ENCODE results near the gene NDUFA6.

The NDUFA6 gene

GRCh38 chr22:42070517-42071422, 19.8 kb downstream of the NDUFA6 start, which contains the start of gene NAGA:
TSS of gene NAGA (minus strand) at chr22:42070812. CDS start at chr22:42070297, 515 bp downstream.
- DNase-seq (ENCODE audit: low read depth): peak; percentile 94

GRCh38 chr22:42069801-42070516, 20.6 kb downstream of the NDUFA6 start:
- no peak for DNase-seq (ENCODE audit: low read depth)

GRCh38 chr22:42068291-42068690, 22.3 kb downstream of the NDUFA6 start:
- no peak for DNase-seq (ENCODE audit: low read depth)

GRCh38 chr22:42067671-42068251, 22.8 kb downstream of the NDUFA6 start:
- DNase-seq (ENCODE audit: low read depth): no peak

- no peak for DNase-seq (ENCODE audit: low read depth)
These were observed 23.6 kb downstream of the NDUFA6 start for GRCh38 chr22:42066937-42067336.

GRCh38 chr22:42066126-42066761, 24.3 kb downstream of the NDUFA6 start:
- no peak for DNase-seq (ENCODE audit: low read depth)

GRCh38 chr22:42065438-42066125, 25.0 kb downstream of the NDUFA6 start:
- DNase-seq (ENCODE audit: low read depth): no peak

- no peak for DNase-seq (ENCODE audit: low read depth)
These were observed 25.9 kb downstream of the NDUFA6 start for GRCh38 chr22:42064629-42065028.

- DNase-seq (ENCODE audit: low read depth): no peak
These were observed 27.9 kb downstream of the NDUFA6 start for GRCh38 chr22:42062506-42063170.

GRCh38 chr22:42061041-42061440, 29.5 kb downstream of the NDUFA6 start:
- DNase-seq (ENCODE audit: low read depth): no peak

- DNase-seq (ENCODE audit: low read depth): no peak
These were observed 30.1 kb downstream of the NDUFA6 start for GRCh38 chr22:42060489-42060888.

GRCh38 chr22:42056757-42057511, 33.6 kb downstream of the NDUFA6 start:
- DNase-seq (ENCODE audit: low read depth): no peak

GRCh38 chr22:42052765-42053164, 37.8 kb downstream of the NDUFA6 start:
- DNase-seq (ENCODE audit: low read depth): no peak

GRCh38 chr22:42050641-42051180, 39.9 kb downstream of the NDUFA6 start:
- no peak for DNase-seq (ENCODE audit: low read depth)

GRCh38 chr22:42041784-42042183, 48.8 kb downstream of the NDUFA6 start:
- DNase-seq (ENCODE audit: low read depth): no peak

- DNase-seq (ENCODE audit: low read depth): no peak
These were observed 51.3 kb downstream of the NDUFA6 start for GRCh38 chr22:42039271-42039670.
